GM18858 (cell line): Measurements from ENCODE around the gene DHX40.
"Not testable (repeated sequence)": the region's sequence is repeated elsewhere in the genome, so short reads cannot be mapped to it uniquely, and the experiment has no call there.

Experiments used
- ATAC-seq: cut with Tn5 transposase; IDR thresholded peaks from one replicate; pipeline ENCODE4 v1.9.1; 2021; ENCODE audit not compliant: unreplicated experiment

The DHX40 gene

GRCh38 chr17:59558953-59559352 lies 6.5 kb upstream of the DHX40 start:
- ATAC-seq = no peak

- ATAC-seq = no peak
Observed at GRCh38 chr17:59561042-59561441, 4.4 kb upstream of the DHX40 start.

GRCh38 chr17:59565959-59566324 lies 532 bp downstream of the DHX40 start:
- no peak for ATAC-seq

GRCh38 chr17:59569151-59569550 lies 3.7 kb downstream of the DHX40 start:
- ATAC-seq = not testable (repeated sequence)

GRCh38 chr17:59572301-59572924 lies 7.0 kb downstream of the DHX40 start:
- ATAC-seq = no peak

- ATAC-seq = not testable (repeated sequence)
Observed at GRCh38 chr17:59584168-59584567, 18.8 kb downstream of the DHX40 start.

- no peak for ATAC-seq
Observed at GRCh38 chr17:59600169-59600568, 34.8 kb downstream of the DHX40 start.

- ATAC-seq = peak; percentile 51
Observed at GRCh38 chr17:59601130-59601529, 35.7 kb downstream of the DHX40 start.

GRCh38 chr17:59607061-59607460 lies 41.7 kb downstream of the DHX40 start:
- no peak for ATAC-seq

GRCh38 chr17:59607817-59608403 lies 42.5 kb downstream of the DHX40 start:
- no peak for ATAC-seq

- no peak for ATAC-seq
Observed at GRCh38 chr17:59611503-59611902, 46.1 kb downstream of the DHX40 start.

GRCh38 chr17:59616253-59616920 lies 51.0 kb downstream of the DHX40 start:
- ATAC-seq = no peak

GRCh38 chr17:59617156-59617732 lies 51.8 kb downstream of the DHX40 start:
- no peak for ATAC-seq

GRCh38 chr17:59619035-59619297 lies 53.6 kb downstream of the DHX40 start:
- ATAC-seq = no peak

- peak; percentile 57 for ATAC-seq
Observed at GRCh38 chr17:59619298-59620063, 54.1 kb downstream of the DHX40 start, which contains the start of gene CLTC. TSS of gene CLTC (plus strand) at chr17:59619895. CDS start at chr17:59620132, 237 bp downstream.

GRCh38 chr17:59620064-59620359 lies 54.6 kb downstream of the DHX40 start:
- no peak for ATAC-seq

- ATAC-seq = no peak
Observed at GRCh38 chr17:59620518-59621259, 55.3 kb downstream of the DHX40 start.

- ATAC-seq = no peak
Observed at GRCh38 chr17:59621771-59622170, 56.4 kb downstream of the DHX40 start.

GRCh38 chr17:59623151-59623550 lies 57.7 kb downstream of the DHX40 start:
- ATAC-seq = no peak

- no peak for ATAC-seq
Observed at GRCh38 chr17:59626756-59627155, 61.3 kb downstream of the DHX40 start.

- no peak for ATAC-seq
Observed at GRCh38 chr17:59627274-59627673, 61.9 kb downstream of the DHX40 start.
